Peyer's patch (tissue), 4 donors: Measurements from ENCODE around the gene TMOD1.

Experiments
- CTCF ChIP-seq, 6 experiments: fragments of 450-650 bp in 4 of 6; fragments of 200-600 bp in 2 of 6; sonication (generic) in 1 of 6; IDR thresholded peaks; one replicate each; pipeline ENCODE4 v1.5.1; 2017 to 2019; ENCODE audit warnings: antibody characterized with exemption in 6 of 6, mild to moderate bottlenecking in 3 of 6, moderate library complexity in 1 of 6
- POLR2A ChIP-seq, 2 donors: fragments of 450-650 bp; IDR thresholded peaks; one replicate each; pipeline ENCODE4 v1.5.1; 2017; ENCODE audit warnings: antibody characterized with exemption in 2 of 2, mild to moderate bottlenecking in 2 of 2, moderate library complexity in 2 of 2

GRCh38 chr9:97632248-97632984 lies 130.9 kb downstream of the TMOD1 start:
- no peak for TF ChIP-seq CTCF (IDR thresholded peaks at IDR 0.05)
- TF ChIP-seq POLR2A (IDR thresholded peaks at IDR 0.05), result no peak
